Measurements from ENCODE around the gene OR10V1.

The OR10V1 gene

GRCh38 chr11:59668950-59669610 is 44.6 kb downstream of the OR10V1 start, which contains the start of gene PATL1:
PATL1 (minus strand) TSS chr11:59669037; CDS start chr11:59668895, 142 bp downstream.
- CTCF ChIA-PET, result interaction anchor here (0.5 to 1.9 kb wide), 7 partner anchors 11 to 1908 kb away, joined by 3 to 11 read pairs (median 3); partner anchors contain the start of gene CTNND1
- no peaks in the 10 kb centered on the region for H3K4me1 ChIP-seq (ENCODE audit: control insufficient read depth, insufficient read depth, low read length)
- POLR2A ChIA-PET, result interaction anchor here (0.6 to 1.8 kb wide), 26 partner anchors 9 to 356 kb away, joined by 3 to 39 read pairs (median 5); partner anchors contain the start of genes MRPL16, OSBP and STX3
- no peak for TF ChIP-seq RBAK (tag by site-specific recombination; IDR thresholded peaks at IDR 0.05)
- TF ChIP-seq ZBTB11 (tag by site-specific recombination; conservative IDR thresholded peaks at IDR 0.05; ENCODE audit: low read depth), result peak; percentile 16; the same call in 1 of the 2 replicates
- no peak for TF ChIP-seq ZBTB1 (tag by site-specific recombination; IDR thresholded peaks at IDR 0.05)
- no peak for TF ChIP-seq ZNF19 (tag by site-specific recombination; IDR thresholded peaks at IDR 0.05; ENCODE audit: low read depth)
- TF ChIP-seq ZNF670 (tag by site-specific recombination; IDR thresholded peaks at IDR 0.05; ENCODE audit: low read depth), result no peak
- no peak for TF ChIP-seq ZNF37A (tag by site-specific recombination; IDR thresholded peaks at IDR 0.05)
- TF ChIP-seq ZBTB26 (tag by site-specific recombination; optimal IDR thresholded peaks at IDR 0.05), result peak; percentile 58
- TF ChIP-seq ZNF600 (tag by site-specific recombination; IDR thresholded peaks at IDR 0.05), result 0 out of 2 replicates have a peak, but pooled peaks have one; percentile 35
- peak; percentile 52; the same call in 1 of the 2 replicates for TF ChIP-seq ZNF629 (tag by site-specific recombination; IDR thresholded peaks at IDR 0.05)
- TF ChIP-seq ZXDB (tag by site-specific recombination; IDR thresholded peaks at IDR 0.05), result peak; percentile 52
- peak; percentile 53 for TF ChIP-seq SP2 (tag by site-specific recombination; IDR thresholded peaks at IDR 0.05)
- TF ChIP-seq ATF2 (tag by site-specific recombination; IDR thresholded peaks at IDR 0.05; ENCODE audit: low read depth), result no peak
- TF ChIP-seq ZSCAN4 (tag by site-specific recombination; IDR thresholded peaks at IDR 0.05), result no peak
- TF ChIP-seq PBX3 (CRISPR knock-in tag; IDR thresholded peaks at IDR 0.05), result no peak
- TF ChIP-seq PRDM6 (tag by site-specific recombination; IDR thresholded peaks at IDR 0.05), result no peak
- TF ChIP-seq ZBTB20 (tag by site-specific recombination; IDR thresholded peaks at IDR 0.05), result peak; percentile 79
- peak; percentile 50 for TF ChIP-seq ZBTB8A (tag by site-specific recombination; IDR thresholded peaks at IDR 0.05)
- TF ChIP-seq ZNF549 (tag by site-specific recombination; IDR thresholded peaks at IDR 0.05), result no peak
- TF ChIP-seq ZNF174 (tag by site-specific recombination; IDR thresholded peaks at IDR 0.05), result no peak
- TF ChIP-seq OSR2 (tag by site-specific recombination; IDR thresholded peaks at IDR 0.05), result no peak
- TF ChIP-seq ZNF221 (tag by site-specific recombination; IDR thresholded peaks at IDR 0.05; ENCODE audit: borderline replicate concordance), result no peak
- TF ChIP-seq ZNF660 (tag by site-specific recombination; IDR thresholded peaks at IDR 0.05), result no peak
- peak; percentile 96 for TF ChIP-seq ZNF362 (tag by site-specific recombination; IDR thresholded peaks at IDR 0.05)
- TF ChIP-seq GLI2 (tag by site-specific recombination; IDR thresholded peaks at IDR 0.05; ENCODE audit: borderline replicate concordance, low read depth), result no peak
- no peak for TF ChIP-seq ZNF792 (tag by site-specific recombination; IDR thresholded peaks at IDR 0.05)
- TF ChIP-seq ZNF266 (tag by site-specific recombination; IDR thresholded peaks at IDR 0.05; ENCODE audit: low read depth), result no peak

More at GRCh38 chr11:59668950-59669610, 44.6 kb downstream of the OR10V1 start, which contains the start of gene PATL1:
- Histone ChIP-seq H3K9me3 (ENCODE audit: control insufficient read depth, insufficient read depth, low read depth, low read length) (no peaks in the 10 kb centered on the region), H3K36me3 (ENCODE audit: control insufficient read depth in 2 of 2, insufficient read depth in 1 of 2, low read length in 2 of 2) (peaks cover 24 to 28% of the 10 kb centered on the region in 2 experiments), H3K27ac (ENCODE audit: extremely low read depth, low read depth, low read length) (peak within 1 kb of the TSS; percentile 66; the same call in 1 of the 2 replicates), H3K4me3 (ENCODE audit: low read depth, low read length) (peak within 1 kb of the TSS; percentile 80)
